SH-SY5Y (cell line): ENCODE data around the gene CENPB.

Source experiments
- GATA2 ChIP-seq: IDR thresholded peaks from 2 replicates; pipeline ENCODE4 v1.6.1; 2011; ENCODE audit warnings: mild to moderate bottlenecking, low read depth, low read length
- GATA3 ChIP-seq: IDR thresholded peaks from 2 replicates; pipeline ENCODE4 v1.6.1; 2011; ENCODE audit warnings: low read depth, mild to moderate bottlenecking, low read length, moderate library complexity

GRCh38 chr20:3787324-3788014 is 929 bp upstream of the CENPB start:
- TF ChIP-seq GATA3 (no peak), GATA2 (no peak)
